ENCODE data around the gene FMN1.

The FMN1 gene

GRCh38 chr15:33111041-33111451, 83.5 kb downstream of the FMN1 start:
- TF ChIP-seq NFIC (IDR thresholded peaks at IDR 0.05) (peak; percentile 80), EGR1 (IDR thresholded peaks at IDR 0.05) (no peak), CREB1 (IDR thresholded peaks at IDR 0.05; ENCODE audit: low read depth) (no peak), EP300 (IDR thresholded peaks at IDR 0.05; ENCODE audit: borderline replicate concordance) (peak; percentile 96), REST (IDR thresholded peaks at IDR 0.05; ENCODE audit: low read depth) (no peak; the same call in 1 of the 2 replicates), TEAD4 (IDR thresholded peaks at IDR 0.05) (peak; percentile 84), MAX (IDR thresholded peaks at IDR 0.05) (no peak), TCF12 (IDR thresholded peaks at IDR 0.05; ENCODE audit: low read depth) (peak; percentile 89), CEBPB (IDR thresholded peaks at IDR 0.05) (peak; percentile 22; the same call in 1 of the 2 replicates), FOXM1 (IDR thresholded peaks at IDR 0.05; ENCODE audit: borderline replicate concordance, low read depth) (peak; percentile 96)

- no peak for TF ChIP-seq EP300 (IDR thresholded peaks at IDR 0.05; ENCODE audit: borderline replicate concordance)
- no peak for TF ChIP-seq TCF12 (IDR thresholded peaks at IDR 0.05; ENCODE audit: low read depth)
- TF ChIP-seq YY1 (IDR thresholded peaks at IDR 0.05; ENCODE audit: low read depth) = no peak
- TF ChIP-seq EGR1 (IDR thresholded peaks at IDR 0.05) = no peak
- TF ChIP-seq NFIC (IDR thresholded peaks at IDR 0.05) = no peak
Observed at GRCh38 chr15:33109345-33109744, 85.2 kb downstream of the FMN1 start.

- TF ChIP-seq TEAD4 (IDR thresholded peaks at IDR 0.05) (no peak), MAX (IDR thresholded peaks at IDR 0.05) (no peak), FOXM1 (IDR thresholded peaks at IDR 0.05; ENCODE audit: borderline replicate concordance, low read depth) (peak; percentile 69; the same call in 1 of the 2 replicates), TAF1 (IDR thresholded peaks at IDR 0.05; ENCODE audit: low read depth) (no peak), EP300 (IDR thresholded peaks at IDR 0.05; ENCODE audit: borderline replicate concordance) (peak; percentile 65; the same call in 1 of the 2 replicates), CEBPB (IDR thresholded peaks at IDR 0.05) (no peak), NFIC (IDR thresholded peaks at IDR 0.05) (peak; percentile 70), CREB1 (IDR thresholded peaks at IDR 0.05; ENCODE audit: low read depth) (no peak), USF1 (IDR thresholded peaks at IDR 0.05) (no peak), ZBTB7A (IDR thresholded peaks at IDR 0.05; ENCODE audit: low read depth) (no peak), TCF12 (IDR thresholded peaks at IDR 0.05; ENCODE audit: low read depth) (peak; percentile 69), EGR1 (IDR thresholded peaks at IDR 0.05) (no peak), RAD21 (IDR thresholded peaks at IDR 0.05; ENCODE audit: low read depth) (no peak), REST (IDR thresholded peaks at IDR 0.05; ENCODE audit: low read depth) (no peak), YY1 (IDR thresholded peaks at IDR 0.05; ENCODE audit: low read depth) (no peak)
Observed at GRCh38 chr15:33108518-33108917, 86.0 kb downstream of the FMN1 start.

GRCh38 chr15:33107950-33108349, 86.6 kb downstream of the FMN1 start:
- TF ChIP-seq FOXM1 (IDR thresholded peaks at IDR 0.05; ENCODE audit: borderline replicate concordance, low read depth) (no peak), ZBTB7A (IDR thresholded peaks at IDR 0.05; ENCODE audit: low read depth) (no peak), REST (IDR thresholded peaks at IDR 0.05; ENCODE audit: low read depth) (no peak), TAF1 (IDR thresholded peaks at IDR 0.05; ENCODE audit: low read depth) (no peak), EP300 (IDR thresholded peaks at IDR 0.05; ENCODE audit: borderline replicate concordance) (no peak), RAD21 (IDR thresholded peaks at IDR 0.05; ENCODE audit: low read depth) (no peak), TEAD4 (IDR thresholded peaks at IDR 0.05) (no peak), CEBPB (IDR thresholded peaks at IDR 0.05) (no peak), YY1 (IDR thresholded peaks at IDR 0.05; ENCODE audit: low read depth) (no peak), USF1 (IDR thresholded peaks at IDR 0.05) (no peak), EGR1 (IDR thresholded peaks at IDR 0.05) (no peak), CREB1 (IDR thresholded peaks at IDR 0.05; ENCODE audit: low read depth) (no peak), MAX (IDR thresholded peaks at IDR 0.05) (no peak), TCF12 (IDR thresholded peaks at IDR 0.05; ENCODE audit: low read depth) (no peak), NFIC (IDR thresholded peaks at IDR 0.05) (no peak)

All from Ishikawa (cell line).